ENCODE data around the gene TMEM154. TPM values are rescaled to one million over a fixed set of nuclear protein-coding genes. Genes with fewer than 3 reads are reported as not detected.

Gene TMEM154
- polyA plus RNA-seq, 1 donor from 2014 or later, result not detected

DNA sequence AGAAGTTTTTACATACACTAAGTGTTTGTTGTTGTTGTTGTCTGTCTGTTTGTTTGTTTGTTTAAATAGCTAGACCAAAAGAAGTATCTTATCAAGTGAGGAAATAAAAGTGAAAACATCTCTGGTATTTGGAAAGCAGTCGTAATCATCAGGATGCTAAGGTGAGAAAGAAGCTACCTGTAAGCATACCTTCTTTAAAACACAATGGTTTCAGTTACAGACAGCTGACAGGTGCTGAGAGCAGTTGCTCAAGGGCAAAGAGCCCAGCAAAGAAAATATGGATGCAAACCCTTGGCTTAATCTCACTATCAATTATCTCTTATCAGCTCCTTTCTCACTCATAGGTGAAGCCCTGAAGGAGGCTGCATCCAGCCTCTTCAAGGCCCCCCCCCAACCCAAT, 101.1 kb downstream of the TMEM154 start:
- no peak overlapping the region for H3K4me3 ChIP-seq (ENCODE audit: low read length)
- TF ChIP-seq MXI1 (conservative IDR thresholded peaks at IDR 0.05; ENCODE audit: poor library complexity, severe bottlenecking) (no peak), POLR2AphosphoS5 (IDR thresholded peaks at IDR 0.05) (no peak), EZH2 (IDR thresholded peaks at IDR 0.05; ENCODE audit: borderline replicate concordance, insufficient read depth, low read length, poor library complexity, severe bottlenecking) (no peak), EP300 (conservative IDR thresholded peaks at IDR 0.05; ENCODE audit: poor library complexity, severe bottlenecking) (no peak), RAD21 (conservative IDR thresholded peaks at IDR 0.05) (no peak), SMC3 (conservative IDR thresholded peaks at IDR 0.05; ENCODE audit: poor library complexity) (no peak), TAF1 (IDR thresholded peaks at IDR 0.05; ENCODE audit: low read depth) (no peak)
- TF ChIP-seq, protein P1, sequence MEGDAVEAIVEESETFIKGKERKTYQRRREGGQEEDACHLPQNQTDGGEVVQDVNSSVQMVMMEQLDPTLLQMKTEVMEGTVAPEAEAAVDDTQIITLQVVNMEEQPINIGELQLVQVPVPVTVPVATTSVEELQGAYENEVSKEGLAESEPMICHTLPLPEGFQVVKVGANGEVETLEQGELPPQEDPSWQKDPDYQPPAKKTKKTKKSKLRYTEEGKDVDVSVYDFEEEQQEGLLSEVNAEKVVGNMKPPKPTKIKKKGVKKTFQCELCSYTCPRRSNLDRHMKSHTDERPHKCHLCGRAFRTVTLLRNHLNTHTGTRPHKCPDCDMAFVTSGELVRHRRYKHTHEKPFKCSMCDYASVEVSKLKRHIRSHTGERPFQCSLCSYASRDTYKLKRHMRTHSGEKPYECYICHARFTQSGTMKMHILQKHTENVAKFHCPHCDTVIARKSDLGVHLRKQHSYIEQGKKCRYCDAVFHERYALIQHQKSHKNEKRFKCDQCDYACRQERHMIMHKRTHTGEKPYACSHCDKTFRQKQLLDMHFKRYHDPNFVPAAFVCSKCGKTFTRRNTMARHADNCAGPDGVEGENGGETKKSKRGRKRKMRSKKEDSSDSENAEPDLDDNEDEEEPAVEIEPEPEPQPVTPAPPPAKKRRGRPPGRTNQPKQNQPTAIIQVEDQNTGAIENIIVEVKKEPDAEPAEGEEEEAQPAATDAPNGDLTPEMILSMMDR (IDR thresholded peaks at IDR 0.05; ENCODE audit: poor library complexity, severe bottlenecking), result no peak
- TF ChIP-seq, protein P2, sequence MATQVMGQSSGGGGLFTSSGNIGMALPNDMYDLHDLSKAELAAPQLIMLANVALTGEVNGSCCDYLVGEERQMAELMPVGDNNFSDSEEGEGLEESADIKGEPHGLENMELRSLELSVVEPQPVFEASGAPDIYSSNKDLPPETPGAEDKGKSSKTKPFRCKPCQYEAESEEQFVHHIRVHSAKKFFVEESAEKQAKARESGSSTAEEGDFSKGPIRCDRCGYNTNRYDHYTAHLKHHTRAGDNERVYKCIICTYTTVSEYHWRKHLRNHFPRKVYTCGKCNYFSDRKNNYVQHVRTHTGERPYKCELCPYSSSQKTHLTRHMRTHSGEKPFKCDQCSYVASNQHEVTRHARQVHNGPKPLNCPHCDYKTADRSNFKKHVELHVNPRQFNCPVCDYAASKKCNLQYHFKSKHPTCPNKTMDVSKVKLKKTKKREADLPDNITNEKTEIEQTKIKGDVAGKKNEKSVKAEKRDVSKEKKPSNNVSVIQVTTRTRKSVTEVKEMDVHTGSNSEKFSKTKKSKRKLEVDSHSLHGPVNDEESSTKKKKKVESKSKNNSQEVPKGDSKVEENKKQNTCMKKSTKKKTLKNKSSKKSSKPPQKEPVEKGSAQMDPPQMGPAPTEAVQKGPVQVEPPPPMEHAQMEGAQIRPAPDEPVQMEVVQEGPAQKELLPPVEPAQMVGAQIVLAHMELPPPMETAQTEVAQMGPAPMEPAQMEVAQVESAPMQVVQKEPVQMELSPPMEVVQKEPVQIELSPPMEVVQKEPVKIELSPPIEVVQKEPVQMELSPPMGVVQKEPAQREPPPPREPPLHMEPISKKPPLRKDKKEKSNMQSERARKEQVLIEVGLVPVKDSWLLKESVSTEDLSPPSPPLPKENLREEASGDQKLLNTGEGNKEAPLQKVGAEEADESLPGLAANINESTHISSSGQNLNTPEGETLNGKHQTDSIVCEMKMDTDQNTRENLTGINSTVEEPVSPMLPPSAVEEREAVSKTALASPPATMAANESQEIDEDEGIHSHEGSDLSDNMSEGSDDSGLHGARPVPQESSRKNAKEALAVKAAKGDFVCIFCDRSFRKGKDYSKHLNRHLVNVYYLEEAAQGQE (IDR thresholded peaks at IDR 0.05; ENCODE audit: borderline replicate concordance), result no peak
- no peaks in the 10 kb centered on the region for H3K9me2 ChIP-seq (ENCODE audit: insufficient read depth, low read length)
- H3K79me2 ChIP-seq (replicated peaks; ENCODE audit: insufficient read depth, low read length), result no peaks in the 10 kb centered on the region
- H3K27ac ChIP-seq (ENCODE audit: low read length), result no peak overlapping the region
- no peak overlapping the region for H2AFZ ChIP-seq (ENCODE audit: low read depth, low read length)
- no peaks in the 10 kb centered on the region for H3K36me3 ChIP-seq (ENCODE audit: insufficient read depth, low read length)
- no peak overlapping the region for H3K4me2 ChIP-seq (ENCODE audit: low read length)
- H3K27me3 ChIP-seq (ENCODE audit: insufficient read depth, low read depth, low read length), result no peaks in the 10 kb centered on the region
- no peaks in the 10 kb centered on the region for H3F3A ChIP-seq (ENCODE audit: insufficient read depth, low read length, poor library complexity, severe bottlenecking)
- H3K9ac ChIP-seq (ENCODE audit: low read length), result no peak overlapping the region
- H4K20me1 ChIP-seq (ENCODE audit: insufficient read depth), result no peaks in the 10 kb centered on the region
- H3K9me3 ChIP-seq (ENCODE audit: low read length), result no peaks in the 10 kb centered on the region

DNA sequence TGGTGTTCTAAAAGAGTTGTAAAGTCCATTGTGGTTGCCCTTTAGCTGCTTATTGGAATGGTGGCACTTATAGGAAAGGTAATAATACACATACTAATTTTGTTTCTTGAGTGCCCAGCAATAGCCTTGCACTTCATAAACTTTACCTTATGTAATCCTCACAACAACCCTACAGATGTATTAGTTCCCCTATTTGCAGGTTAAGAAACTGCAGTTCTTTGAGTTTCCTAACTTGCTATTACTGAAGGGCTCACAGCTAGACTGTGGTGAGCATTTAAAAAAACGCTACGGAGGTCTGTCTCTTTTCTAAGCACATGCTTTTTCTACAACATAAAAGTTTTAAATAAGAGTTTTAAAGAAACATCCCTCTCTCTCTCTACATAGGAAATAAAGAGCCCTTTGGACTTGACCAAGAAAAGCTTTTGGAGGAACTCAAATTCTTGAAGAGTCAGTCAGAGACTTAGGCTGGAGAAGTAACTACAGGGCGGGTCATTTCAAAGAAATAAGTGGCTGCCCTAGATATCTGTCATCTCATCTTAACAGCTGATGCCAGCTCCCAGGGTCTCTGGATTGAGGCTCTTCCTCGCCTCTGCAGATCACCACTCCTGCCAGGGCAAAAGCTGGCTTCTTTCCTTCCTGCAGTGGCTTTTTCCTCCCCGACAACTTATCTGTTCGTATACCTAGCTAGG, 101.9 kb downstream of the TMEM154 start:
- H3K79me2 ChIP-seq (replicated peaks; ENCODE audit: insufficient read depth, low read length), result no peaks in the 10 kb centered on the region
- no peaks in the 10 kb centered on the region for H3K9me3 ChIP-seq (ENCODE audit: low read length)
- H3K4me2 ChIP-seq (ENCODE audit: low read length), result no peak overlapping the region
- no peaks in the 10 kb centered on the region for H4K20me1 ChIP-seq (ENCODE audit: insufficient read depth)
- no peaks in the 10 kb centered on the region for H3K9me2 ChIP-seq (ENCODE audit: insufficient read depth, low read length)
- no peak overlapping the region for H3K4me3 ChIP-seq (ENCODE audit: low read length)
- H3K36me3 ChIP-seq (ENCODE audit: insufficient read depth, low read length), result no peaks in the 10 kb centered on the region
- H3F3A ChIP-seq (ENCODE audit: insufficient read depth, low read length, poor library complexity, severe bottlenecking), result no peaks in the 10 kb centered on the region
- TF ChIP-seq EZH2 (IDR thresholded peaks at IDR 0.05; ENCODE audit: borderline replicate concordance, insufficient read depth, low read length, poor library complexity, severe bottlenecking) (no peak), EP300 (conservative IDR thresholded peaks at IDR 0.05; ENCODE audit: poor library complexity, severe bottlenecking) (no peak), MXI1 (conservative IDR thresholded peaks at IDR 0.05; ENCODE audit: poor library complexity, severe bottlenecking) (no peak), SMC3 (conservative IDR thresholded peaks at IDR 0.05; ENCODE audit: poor library complexity) (no peak), POLR2AphosphoS5 (IDR thresholded peaks at IDR 0.05) (no peak), RAD21 (conservative IDR thresholded peaks at IDR 0.05) (no peak), TAF1 (IDR thresholded peaks at IDR 0.05; ENCODE audit: low read depth) (no peak)
- TF ChIP-seq, protein P1 (IDR thresholded peaks at IDR 0.05; ENCODE audit: poor library complexity, severe bottlenecking), result no peak
- TF ChIP-seq, protein P2 (IDR thresholded peaks at IDR 0.05; ENCODE audit: borderline replicate concordance), result no peak
- H3K27ac ChIP-seq (ENCODE audit: low read length), result no peak overlapping the region
- H3K27me3 ChIP-seq (ENCODE audit: insufficient read depth, low read depth, low read length), result no peaks in the 10 kb centered on the region
- H3K9ac ChIP-seq (ENCODE audit: low read length), result no peak overlapping the region
- no peak overlapping the region for H2AFZ ChIP-seq (ENCODE audit: low read depth, low read length)
